ENCODE measurements around the gene AIPL1. TPM values are rescaled to one million over a fixed set of nuclear protein-coding genes. Genes with fewer than 3 reads are reported as not detected.

AIPL1 gene
- total RNA-seq, 1 experiment from 2014 or later, result not detected

DNA sequence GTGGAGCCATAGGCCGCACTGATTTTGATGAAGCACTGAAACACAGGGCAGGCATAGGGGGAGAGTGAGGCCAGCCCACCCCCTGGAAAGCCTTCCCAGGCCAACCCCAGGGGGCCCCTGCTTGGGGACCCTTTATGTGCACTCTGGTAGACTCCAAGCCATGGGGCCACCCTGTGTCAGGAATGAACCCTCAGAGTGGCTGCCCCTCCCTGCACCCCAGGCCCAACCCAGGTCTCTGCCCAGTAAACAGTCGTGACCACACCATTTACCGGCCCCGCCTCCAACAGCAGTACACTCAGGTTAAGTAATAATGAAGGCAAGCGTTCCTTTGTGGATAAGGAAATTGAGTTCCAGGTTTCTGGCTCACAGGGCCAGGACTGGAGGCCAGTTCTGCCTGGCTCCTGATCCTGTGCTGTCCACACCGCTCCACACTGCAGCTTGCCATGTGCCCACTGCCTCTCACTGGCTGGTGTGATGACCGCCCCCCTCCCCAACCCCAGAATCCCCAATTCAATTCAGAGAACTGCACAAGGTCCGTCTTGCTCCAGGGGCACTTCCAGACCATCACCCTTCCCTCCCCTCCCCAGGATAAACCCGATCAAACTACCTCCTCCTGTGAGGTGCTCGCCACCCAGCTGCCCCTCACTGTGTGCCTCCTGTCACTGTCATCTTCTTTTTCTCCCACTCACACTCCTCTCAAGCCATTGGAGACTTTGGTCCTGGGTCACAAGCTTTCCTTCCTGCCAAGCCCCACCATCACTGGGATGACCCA, 23.0 kb upstream of the AIPL1 start:
- no peak overlapping the region for H2AFZ ChIP-seq (ENCODE audit: low read depth, low read length, poor library complexity, severe bottlenecking)
- peaks cover 5 to 21% of the 10 kb centered on the region in 2 experiments for H3K4me1 ChIP-seq (ENCODE audit: control insufficient read depth in 1 of 2, insufficient read depth in 2 of 2, low read length in 2 of 2)
- ATAC-seq, result 0 out of 2 replicates have a peak, but pooled peaks have one; percentile 12
- peak overlapping the region; percentile 49; the same call in 1 of the 2 replicates for H3K4me2 ChIP-seq (ENCODE audit: low read length)
- ChIA-PET POLR2A (no interaction called here), RAD21 (ENCODE audit: low non-redundant PET in 1 of 2, low total read pairs in 2 of 2, uncharacterized antibody in 2 of 2, unreplicated experiment in 2 of 2) (no interaction called here), CTCF (no interaction called here)
- no peak overlapping the region for H3K4me3 ChIP-seq (replicated peaks in 1 of 2; ENCODE audit: low read depth in 1 of 2, low read length in 2 of 2)
- H3K27ac ChIP-seq (ENCODE audit: low read depth, low read length), result no peak overlapping the region
- DNase-seq (ENCODE audit: low read depth, low spot score), result no peak
- intact Hi-C loops (cut with micrococcal nuclease), result no loop called here
- BruUV-seq (replicated peaks), result no TSS peak
- H3K27me3 ChIP-seq (ENCODE audit: insufficient read depth, low read length), result no peaks in the 10 kb centered on the region
- no peaks in the 10 kb centered on the region for H3K9me3 ChIP-seq (ENCODE audit: control insufficient read depth in 1 of 2, insufficient read depth in 1 of 2, low read depth in 1 of 2, low read length in 2 of 2)
- H4K20me1 ChIP-seq (ENCODE audit: insufficient read depth), result no peaks in the 10 kb centered on the region
- TF ChIP-seq, protein P1, sequence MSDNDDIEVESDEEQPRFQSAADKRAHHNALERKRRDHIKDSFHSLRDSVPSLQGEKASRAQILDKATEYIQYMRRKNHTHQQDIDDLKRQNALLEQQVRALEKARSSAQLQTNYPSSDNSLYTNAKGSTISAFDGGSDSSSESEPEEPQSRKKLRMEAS (IDR thresholded peaks at IDR 0.05), result no peak
- TF ChIP-seq FOSL1 (IDR thresholded peaks at IDR 0.05; ENCODE audit: low read depth) (no peak), ZBTB33 (IDR thresholded peaks at IDR 0.05; ENCODE audit: extremely low read depth, insufficient replicate concordance, low read length) (no peak), EGR1 (IDR thresholded peaks at IDR 0.05; ENCODE audit: low read depth) (no peak), ZFX (IDR thresholded peaks at IDR 0.05) (no peak), ATF3 (IDR thresholded peaks at IDR 0.05) (no peak), EZH2phosphoT487 (IDR thresholded peaks at IDR 0.05; ENCODE audit: borderline replicate concordance) (no peak), POLR2AphosphoS5 (IDR thresholded peaks at IDR 0.05; ENCODE audit: low read depth, low read length) (no peak)
- no peaks in the 10 kb centered on the region for H3K36me3 ChIP-seq (ENCODE audit: control insufficient read depth in 1 of 2, insufficient read depth in 2 of 2, low read length in 2 of 2)
- H3K9ac ChIP-seq (ENCODE audit: low read length), result no peak overlapping the region
- no peaks in the 10 kb centered on the region for H3K9me2 ChIP-seq (ENCODE audit: insufficient read depth)
- H3K79me2 ChIP-seq (ENCODE audit: insufficient read depth, low read length), result no peaks in the 10 kb centered on the region
